NCI-H2227 (cell line): ENCODE data around the gene GRIK5.

Experiments
- DNase-seq: peaks from one replicate; lab custom pipeline; 2025; ENCODE audit not compliant: unreplicated experiment; lab: John Stamatoyannopoulos, UW

The GRIK5 gene

DNA sequence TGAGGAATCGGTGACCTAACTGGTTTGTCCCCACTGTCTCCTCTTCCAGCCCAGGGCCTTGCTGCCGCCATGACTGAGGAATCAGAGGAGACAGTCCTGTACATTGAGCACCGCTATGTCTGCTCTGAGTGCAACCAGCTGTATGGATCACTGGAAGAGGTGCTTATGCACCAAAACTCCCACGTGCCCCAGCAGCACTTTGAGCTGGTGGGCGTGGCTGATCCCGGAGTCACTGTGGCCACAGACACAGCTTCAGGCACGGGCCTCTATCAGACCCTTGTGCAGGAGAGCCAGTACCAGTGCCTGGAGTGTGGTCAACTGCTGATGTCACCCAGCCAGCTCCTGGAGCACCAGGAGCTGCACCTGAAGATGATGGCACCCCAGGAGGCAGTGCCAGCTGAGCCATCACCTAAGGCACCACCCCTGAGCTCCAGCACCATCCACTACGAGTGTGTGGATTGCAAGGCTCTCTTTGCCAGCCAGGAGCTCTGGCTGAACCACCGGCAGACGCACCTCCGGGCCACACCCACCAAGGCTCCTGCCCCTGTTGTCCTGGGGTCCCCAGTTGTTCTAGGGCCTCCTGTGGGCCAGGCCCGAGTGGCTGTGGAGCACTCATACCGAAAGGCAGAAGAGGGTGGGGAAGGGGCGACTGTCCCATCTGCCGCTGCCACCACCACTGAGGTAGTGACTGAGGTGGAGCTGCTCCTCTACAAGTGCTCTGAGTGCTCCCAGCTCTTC, 8.7 kb upstream of the GRIK5 start:
- no peak for DNase-seq

- no peak for DNase-seq
Measured at GRCh38 chr19:42078058-42078457, 8.1 kb upstream of the GRIK5 start.

- DNase-seq = no peak
Measured at GRCh38 chr19:42076380-42076944, 6.5 kb upstream of the GRIK5 start.

DNA sequence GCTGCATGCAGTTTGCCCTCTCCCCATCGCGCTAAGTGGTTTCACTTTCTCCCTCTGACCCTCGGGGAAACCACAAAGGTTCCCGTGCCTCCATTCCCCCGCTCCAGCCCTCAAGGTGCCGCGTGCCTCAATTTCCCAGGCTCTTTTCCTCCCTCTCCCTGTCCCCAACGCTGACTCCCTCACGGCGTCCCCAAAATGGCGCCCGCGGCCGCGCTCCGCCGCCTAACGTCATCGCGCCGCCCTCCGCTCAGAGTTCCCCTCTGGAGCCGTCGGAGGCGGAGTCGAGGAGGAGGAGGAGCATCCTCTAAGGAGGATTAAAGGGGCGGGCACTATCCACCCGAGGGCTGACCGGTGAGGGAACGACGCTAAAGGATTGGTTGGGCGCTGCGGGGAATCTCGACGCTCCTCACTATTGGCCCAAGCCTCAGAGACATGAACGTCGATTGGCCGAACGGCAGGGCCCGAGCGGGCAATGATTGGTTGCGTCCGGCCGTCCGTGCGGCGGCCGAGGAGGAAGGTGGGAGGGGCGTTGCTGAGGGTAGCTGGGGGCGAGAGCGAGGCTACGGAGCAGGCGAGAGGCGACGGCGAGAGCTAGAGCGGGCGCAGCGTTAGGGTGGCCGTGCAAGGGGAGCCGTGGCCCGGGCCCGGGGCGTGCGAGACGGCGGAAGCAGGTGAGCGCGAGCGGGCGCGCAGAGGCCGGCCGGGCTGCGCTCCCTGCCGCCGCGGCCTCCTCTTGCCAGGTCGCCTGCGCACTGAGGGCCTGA, 5.8 kb upstream of the GRIK5 start, which contains the start of gene ZNF574:
Gene ZNF574, plus strand, starts transcription at position 551 of the 764 bp plus-strand sequence. CDS start 2,441 bp downstream, outside the sequence.
- peak; percentile 100 for DNase-seq

GRCh38 chr19:42075364-42075615, 5.3 kb upstream of the GRIK5 start:
- no peak for DNase-seq

- peak; percentile 71 for DNase-seq
Measured at GRCh38 chr19:42074513-42075363, 4.7 kb upstream of the GRIK5 start.

DNA sequence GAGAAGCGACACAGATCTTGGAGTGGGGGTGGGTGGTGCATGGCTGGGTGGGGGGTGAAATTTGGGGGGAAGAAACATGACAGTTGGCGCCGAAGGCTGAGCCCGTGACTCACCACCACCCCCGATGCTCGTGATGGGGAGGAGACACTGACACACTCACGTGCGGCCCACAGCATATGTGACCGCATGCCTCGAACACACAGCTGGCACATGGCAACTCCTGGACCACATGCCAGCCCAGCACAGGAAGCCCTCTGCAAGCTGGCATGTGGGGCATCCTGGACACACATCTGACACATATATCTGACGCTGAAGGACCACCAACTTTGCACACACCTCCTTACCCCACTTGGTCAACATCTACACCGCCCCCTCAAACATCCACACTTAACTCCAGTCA, 1.2 kb upstream of the GRIK5 start:
- DNase-seq = no peak

- peak; percentile 62 for DNase-seq
Measured at GRCh38 chr19:42068756-42069571, 1.0 kb downstream of the GRIK5 start.

DNA sequence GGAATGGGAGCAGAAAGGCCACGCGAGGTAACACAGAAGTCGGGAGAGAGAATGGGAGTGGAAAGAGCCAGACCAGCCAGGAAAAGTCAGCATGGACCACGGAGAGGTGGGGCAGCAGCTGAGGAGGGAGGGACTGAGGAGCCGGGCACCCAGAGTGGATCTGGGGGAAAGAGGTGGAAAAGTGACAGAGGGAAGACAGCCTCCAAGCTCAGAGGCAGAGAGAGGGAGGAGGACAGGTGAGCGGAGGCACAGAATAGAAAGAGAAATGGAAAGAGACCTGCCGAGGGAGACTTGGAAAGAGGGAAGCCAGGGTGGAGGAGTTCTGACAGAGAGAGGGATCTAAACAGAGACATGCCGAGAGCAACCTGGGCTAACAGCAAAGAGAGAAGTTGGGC, 1.6 kb downstream of the GRIK5 start:
- DNase-seq = no peak

DNA sequence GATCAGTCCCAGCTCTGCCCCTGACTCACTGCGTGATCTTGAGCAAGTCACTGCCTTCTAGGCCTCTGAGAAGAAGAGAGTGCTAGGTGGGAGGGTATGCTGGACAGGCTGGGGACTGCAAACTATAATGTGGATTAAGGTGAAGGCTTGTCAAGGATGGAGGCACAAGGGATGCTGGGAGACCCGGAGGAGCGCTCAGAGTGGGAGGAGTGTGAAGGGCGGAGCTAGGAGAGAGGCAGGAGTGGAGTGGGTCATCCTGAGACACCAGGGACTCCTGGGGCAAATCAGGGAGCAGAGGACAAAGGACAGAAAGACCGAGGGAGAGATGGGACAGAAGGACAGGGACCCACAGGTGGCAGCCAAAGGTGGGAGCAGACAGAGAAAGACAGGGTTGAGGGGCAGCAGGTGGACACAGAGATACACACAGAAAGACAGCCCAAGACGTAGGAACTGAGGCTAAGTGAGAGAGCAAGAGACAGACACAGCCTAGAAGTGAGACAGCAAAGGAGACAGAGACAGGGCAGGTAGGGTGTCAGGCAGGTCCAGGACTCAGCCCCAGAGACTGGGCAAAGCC, 2.6 kb downstream of the GRIK5 start:
- peak; percentile 61 for DNase-seq

GRCh38 chr19:42066075-42066754, 3.8 kb downstream of the GRIK5 start:
- DNase-seq = peak; percentile 98

DNA sequence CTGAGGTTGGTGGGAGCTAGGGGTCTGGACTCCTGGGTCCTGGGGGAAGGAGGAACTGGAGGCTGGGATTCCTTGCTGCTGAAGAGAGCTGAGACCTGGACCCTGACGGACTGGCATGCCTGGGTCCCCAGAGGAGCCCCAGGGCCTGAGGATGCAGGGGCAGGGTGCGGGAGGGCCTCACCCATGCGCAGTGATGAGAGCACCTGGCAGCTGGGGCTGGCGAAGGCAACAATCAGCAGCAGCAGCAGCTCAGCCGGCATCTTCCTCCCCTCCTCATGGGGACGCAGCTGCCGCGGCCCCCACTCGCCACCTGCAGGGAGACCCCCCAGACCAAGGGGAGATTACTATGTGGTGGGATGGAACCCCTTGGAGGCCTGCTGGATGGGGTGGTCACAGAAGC, 4.5 kb downstream of the GRIK5 start:
- no peak for DNase-seq

GRCh38 chr19:42065051-42065450, 5.0 kb downstream of the GRIK5 start:
- DNase-seq = no peak

- no peak for DNase-seq
Measured at GRCh38 chr19:42064432-42064831, 5.6 kb downstream of the GRIK5 start.

DNA sequence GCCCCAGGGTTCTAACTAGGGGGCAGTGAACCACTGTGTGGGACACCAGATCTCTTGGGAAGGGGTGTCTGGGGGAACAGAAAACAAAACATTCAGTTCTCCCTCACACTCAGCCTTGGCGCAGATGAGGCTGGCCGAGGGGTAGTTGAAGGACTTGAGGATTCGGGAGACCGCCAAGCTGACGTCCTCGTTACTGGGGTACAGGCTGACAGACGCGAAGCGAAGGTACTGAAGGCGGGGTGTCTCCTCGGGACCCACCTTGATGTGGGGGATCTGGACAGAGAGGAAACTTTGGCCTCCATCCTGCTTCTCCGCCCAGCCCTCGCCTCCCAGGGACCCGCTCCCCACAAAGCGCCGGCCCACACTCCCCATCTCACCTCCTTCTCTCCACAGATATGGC, 7.6 kb downstream of the GRIK5 start:
- no peak for DNase-seq

GRCh38 chr19:42060117-42060516, 9.9 kb downstream of the GRIK5 start:
- DNase-seq = no peak

DNA sequence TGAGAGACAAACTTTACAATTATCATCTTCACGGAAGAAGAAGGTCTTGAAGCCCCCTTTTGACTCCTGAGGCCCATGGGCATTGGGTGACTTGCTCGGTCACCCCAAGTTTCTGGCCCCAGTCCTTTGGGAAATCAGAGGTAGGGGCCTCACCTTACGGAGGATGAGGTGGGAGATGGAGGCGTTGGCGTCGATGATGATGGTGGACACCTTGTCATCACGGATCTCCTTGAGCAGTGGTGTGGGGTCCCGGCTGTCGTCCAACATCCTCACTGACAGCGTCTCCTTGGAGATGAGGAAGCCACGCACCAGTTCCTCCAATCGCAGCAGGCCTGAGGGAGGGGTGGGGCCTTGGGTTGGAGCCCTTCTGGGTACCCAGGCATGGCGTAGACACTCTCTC, 10.8 kb downstream of the GRIK5 start:
- DNase-seq = no peak

GRCh38 chr19:42057846-42058245, 12.2 kb downstream of the GRIK5 start:
- no peak for DNase-seq

GRCh38 chr19:42054205-42054604, 15.8 kb downstream of the GRIK5 start:
- DNase-seq = no peak
